HepG2 (cell line): ENCODE data around the gene VKORC1. TPM values are rescaled to one million over a fixed set of nuclear protein-coding genes. Genes with fewer than 3 reads are reported as not detected.

Experiments
- CENPX ChIP-seq: sonication (generic); formaldehyde crosslinking; IDR thresholded peaks from 2 replicates; pipeline ENCODE4 v1.9.0; 2021; ENCODE audit warnings: mild to moderate bottlenecking, missing genetic modification reagents, moderate library complexity
- FOSL2 ChIP-seq: sonication (generic); formaldehyde crosslinking; IDR thresholded peaks from 2 replicates; pipeline ENCODE4 v1.4.0; 2020; ENCODE audit warnings: missing genetic modification reagents
- KLF11 ChIP-seq: IDR thresholded peaks from 2 replicates; pipeline ENCODE4 v1.6.1; 2016; ENCODE audit warnings: missing compliant biosample characterization
- NFYC ChIP-seq: IDR thresholded peaks from 2 replicates; pipeline ENCODE4 v1.6.1; 2016; ENCODE audit warnings: missing genetic modification reagents, missing compliant biosample characterization
- SAP130 ChIP-seq: IDR thresholded peaks from 2 replicates; pipeline ENCODE4 v1.6.1; 2016; ENCODE audit warnings: low read depth
- SNRNP70 ChIP-seq: fragments of 200-400 bp; formaldehyde crosslinking; IDR thresholded peaks from 2 replicates; pipeline ENCODE4 v1.6.1; 2017; ENCODE audit warnings: mild to moderate bottlenecking, low read depth, low read length, moderate library complexity
- ZC3H13 ChIP-seq: sonication (generic); formaldehyde crosslinking; IDR thresholded peaks from 2 replicates; pipeline ENCODE4 v1.8.1; 2023; ENCODE audit warnings: mild to moderate bottlenecking, missing genetic modification reagents, moderate library complexity
- ZNF17 ChIP-seq: sonication (generic); formaldehyde crosslinking; IDR thresholded peaks from 2 replicates; pipeline ENCODE4 v1.5.0; 2020; ENCODE audit warnings: mild to moderate bottlenecking, missing genetic modification reagents
- ZNF235 ChIP-seq: sonication (generic); formaldehyde crosslinking; IDR thresholded peaks from 2 replicates; pipeline ENCODE4 v1.8.1; 2023; ENCODE audit warnings: mild to moderate bottlenecking, missing genetic modification reagents, borderline replicate concordance
- ZNF337 ChIP-seq: sonication (generic); formaldehyde crosslinking; IDR thresholded peaks from 2 replicates; pipeline ENCODE4 v1.5.1; 2020; ENCODE audit warnings: missing genetic modification reagents, low read depth, mild to moderate bottlenecking, borderline replicate concordance
- ZNF720 ChIP-seq: sonication (generic); formaldehyde crosslinking; IDR thresholded peaks from 2 replicates; pipeline ENCODE4 v1.4.0; 2020; ENCODE audit warnings: missing genetic modification reagents
- ZNF724P ChIP-seq: sonication (generic); formaldehyde crosslinking; IDR thresholded peaks from 2 replicates; pipeline ENCODE4 v1.8.0; 2022; ENCODE audit warnings: missing genetic modification reagents, borderline replicate concordance
- ZSCAN20 ChIP-seq: sonication (generic); formaldehyde crosslinking; IDR thresholded peaks from 2 replicates; pipeline ENCODE4 v1.4.0; 2020; ENCODE audit warnings: missing genetic modification reagents, mild to moderate bottlenecking, borderline replicate concordance
- polyA plus RNA-seq, 8 experiments: library from polyadenylated mRNA; depleted of rRNA in 3 of 8; stranded (reverse) in 7 of 8; unstranded in 1 of 8; fragments of >200 nt; fragmentation: Illumina TruSeq in 4 of 8; extraction: Trizol in 4 of 8; gene quantifications; 2 replicates each; pipeline versions ENCODE4 v1.2.1 to v1.2.3, GENCODE V29; 2011 to 2016; ENCODE audit warnings: low read depth in 4 of 8, missing spikeins in 1 of 8, mixed read lengths in 1 of 8; ENCODE audit not compliant: insufficient read depth in 1 of 8
- total RNA-seq, 5 experiments: library from RNA; depleted of rRNA; stranded (reverse); fragments of >200 nt; fragmentation: Illumina TruSeq; extraction: Trizol; gene quantifications; 2 replicates each; pipeline ENCODE4 v1.2.3, GENCODE V29; 2016; ENCODE audit warnings: low read depth in 1 of 5
- TF ChIP-seq, protein P1 (sequence below): sonication (generic); formaldehyde crosslinking; IDR thresholded peaks from 2 replicates; pipeline ENCODE4 v1.8.1; 2023; ENCODE audit warnings: missing genetic modification reagents, mild to moderate bottlenecking, borderline replicate concordance
- TF ChIP-seq, protein P2 (sequence below): sonication (generic); formaldehyde crosslinking; IDR thresholded peaks from 2 replicates; pipeline ENCODE4 v1.4.0; 2020; ENCODE audit warnings: missing genetic modification reagents, borderline replicate concordance
- TF ChIP-seq, protein P3 (sequence below): IDR thresholded peaks from 2 replicates; pipeline ENCODE4 v1.4.0; 2020; ENCODE audit warnings: mild to moderate bottlenecking, missing genetic modification reagents
- TF ChIP-seq, protein P4 (sequence below): IDR thresholded peaks from 2 replicates; pipeline ENCODE4 v1.6.1; 2016; ENCODE audit warnings: mild to moderate bottlenecking
- TF ChIP-seq, protein P5 (sequence below): sonication (generic); formaldehyde crosslinking; IDR thresholded peaks from 2 replicates; pipeline ENCODE4 v1.4.0; 2020; ENCODE audit warnings: missing genetic modification reagents

The VKORC1 gene
- total and polyA plus RNA-seq, 2 of the 13 experiments (the other 11 are each of a cell fraction or from before 2014, with no cell fraction given), result 141 to 615 TPM

DNA sequence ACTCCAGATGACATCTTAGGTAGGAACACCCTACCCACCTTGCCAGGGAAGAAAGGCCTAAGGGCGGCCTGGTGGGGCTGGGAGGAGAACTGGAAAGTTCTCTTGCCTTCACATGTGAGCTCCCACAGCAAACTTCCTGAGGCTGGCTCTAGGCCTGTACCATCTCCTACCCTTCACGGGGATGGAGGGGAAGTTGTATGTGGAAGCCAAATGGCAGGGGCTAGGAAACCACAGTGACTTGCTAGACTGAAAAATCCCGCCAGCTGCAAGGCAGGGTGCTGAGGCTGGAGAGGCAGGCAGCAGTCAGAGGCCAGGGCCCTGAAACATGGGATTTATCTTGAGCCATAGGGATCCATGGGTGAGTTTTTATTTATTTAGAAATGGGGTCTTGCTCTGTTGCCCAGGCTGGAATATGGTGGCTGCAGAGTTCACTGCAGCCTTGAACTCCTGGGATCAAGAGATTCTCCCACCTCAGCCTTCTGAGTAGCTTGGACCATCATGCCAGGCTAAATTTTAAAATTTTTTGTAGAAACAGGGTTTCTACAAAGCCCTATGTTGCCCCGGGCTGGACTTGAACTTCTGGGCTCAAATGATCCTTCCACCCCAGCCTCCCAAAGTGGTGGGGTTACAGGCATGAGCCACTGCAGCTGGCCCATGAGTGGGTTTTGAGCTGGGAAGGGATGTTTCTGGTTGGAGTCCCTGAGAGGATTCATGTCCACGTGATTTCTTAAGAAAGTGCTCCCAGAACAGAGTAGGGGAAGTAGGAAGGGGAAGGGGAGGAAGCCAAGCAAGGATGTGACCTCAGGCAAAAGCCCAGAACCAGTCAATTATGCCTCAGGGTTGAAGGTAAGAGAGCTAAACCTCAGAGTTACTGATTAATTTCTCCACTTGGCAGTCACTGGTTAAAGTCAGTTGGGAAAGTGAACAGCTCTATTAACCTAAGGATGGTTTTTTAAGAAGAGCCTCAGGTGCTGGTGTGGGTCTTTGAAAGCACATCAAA is 18.8 kb upstream of the VKORC1 start (continued):
- TF ChIP-seq, protein P1, sequence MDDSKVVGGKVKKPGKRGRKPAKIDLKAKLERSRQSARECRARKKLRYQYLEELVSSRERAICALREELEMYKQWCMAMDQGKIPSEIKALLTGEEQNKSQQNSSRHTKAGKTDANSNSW (CRISPR knock-in tag), result no peak
- TF ChIP-seq, protein P2, sequence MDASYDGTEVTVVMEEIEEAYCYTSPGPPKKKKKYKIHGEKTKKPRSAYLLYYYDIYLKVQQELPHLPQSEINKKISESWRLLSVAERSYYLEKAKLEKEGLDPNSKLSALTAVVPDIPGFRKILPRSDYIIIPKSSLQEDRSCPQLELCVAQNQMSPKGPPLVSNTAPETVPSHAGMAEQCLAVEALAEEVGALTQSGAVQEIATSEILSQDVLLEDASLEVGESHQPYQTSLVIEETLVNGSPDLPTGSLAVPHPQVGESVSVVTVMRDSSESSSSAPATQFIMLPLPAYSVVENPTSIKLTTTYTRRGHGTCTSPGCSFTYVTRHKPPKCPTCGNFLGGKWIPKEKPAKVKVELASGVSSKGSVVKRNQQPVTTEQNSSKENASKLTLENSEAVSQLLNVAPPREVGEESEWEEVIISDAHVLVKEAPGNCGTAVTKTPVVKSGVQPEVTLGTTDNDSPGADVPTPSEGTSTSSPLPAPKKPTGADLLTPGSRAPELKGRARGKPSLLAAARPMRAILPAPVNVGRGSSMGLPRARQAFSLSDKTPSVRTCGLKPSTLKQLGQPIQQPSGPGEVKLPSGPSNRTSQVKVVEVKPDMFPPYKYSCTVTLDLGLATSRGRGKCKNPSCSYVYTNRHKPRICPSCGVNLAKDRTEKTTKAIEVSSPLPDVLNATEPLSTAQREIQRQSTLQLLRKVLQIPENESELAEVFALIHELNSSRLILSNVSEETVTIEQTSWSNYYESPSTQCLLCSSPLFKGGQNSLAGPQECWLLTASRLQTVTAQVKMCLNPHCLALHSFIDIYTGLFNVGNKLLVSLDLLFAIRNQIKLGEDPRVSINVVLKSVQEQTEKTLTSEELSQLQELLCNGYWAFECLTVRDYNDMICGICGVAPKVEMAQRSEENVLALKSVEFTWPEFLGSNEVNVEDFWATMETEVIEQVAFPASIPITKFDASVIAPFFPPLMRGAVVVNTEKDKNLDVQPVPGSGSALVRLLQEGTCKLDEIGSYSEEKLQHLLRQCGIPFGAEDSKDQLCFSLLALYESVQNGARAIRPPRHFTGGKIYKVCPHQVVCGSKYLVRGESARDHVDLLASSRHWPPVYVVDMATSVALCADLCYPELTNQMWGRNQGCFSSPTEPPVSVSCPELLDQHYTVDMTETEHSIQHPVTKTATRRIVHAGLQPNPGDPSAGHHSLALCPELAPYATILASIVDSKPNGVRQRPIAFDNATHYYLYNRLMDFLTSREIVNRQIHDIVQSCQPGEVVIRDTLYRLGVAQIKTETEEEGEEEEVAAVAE (CRISPR knock-in tag), result peak; percentile 57; the same call in 1 of the 2 replicates
- TF ChIP-seq, protein P3, sequence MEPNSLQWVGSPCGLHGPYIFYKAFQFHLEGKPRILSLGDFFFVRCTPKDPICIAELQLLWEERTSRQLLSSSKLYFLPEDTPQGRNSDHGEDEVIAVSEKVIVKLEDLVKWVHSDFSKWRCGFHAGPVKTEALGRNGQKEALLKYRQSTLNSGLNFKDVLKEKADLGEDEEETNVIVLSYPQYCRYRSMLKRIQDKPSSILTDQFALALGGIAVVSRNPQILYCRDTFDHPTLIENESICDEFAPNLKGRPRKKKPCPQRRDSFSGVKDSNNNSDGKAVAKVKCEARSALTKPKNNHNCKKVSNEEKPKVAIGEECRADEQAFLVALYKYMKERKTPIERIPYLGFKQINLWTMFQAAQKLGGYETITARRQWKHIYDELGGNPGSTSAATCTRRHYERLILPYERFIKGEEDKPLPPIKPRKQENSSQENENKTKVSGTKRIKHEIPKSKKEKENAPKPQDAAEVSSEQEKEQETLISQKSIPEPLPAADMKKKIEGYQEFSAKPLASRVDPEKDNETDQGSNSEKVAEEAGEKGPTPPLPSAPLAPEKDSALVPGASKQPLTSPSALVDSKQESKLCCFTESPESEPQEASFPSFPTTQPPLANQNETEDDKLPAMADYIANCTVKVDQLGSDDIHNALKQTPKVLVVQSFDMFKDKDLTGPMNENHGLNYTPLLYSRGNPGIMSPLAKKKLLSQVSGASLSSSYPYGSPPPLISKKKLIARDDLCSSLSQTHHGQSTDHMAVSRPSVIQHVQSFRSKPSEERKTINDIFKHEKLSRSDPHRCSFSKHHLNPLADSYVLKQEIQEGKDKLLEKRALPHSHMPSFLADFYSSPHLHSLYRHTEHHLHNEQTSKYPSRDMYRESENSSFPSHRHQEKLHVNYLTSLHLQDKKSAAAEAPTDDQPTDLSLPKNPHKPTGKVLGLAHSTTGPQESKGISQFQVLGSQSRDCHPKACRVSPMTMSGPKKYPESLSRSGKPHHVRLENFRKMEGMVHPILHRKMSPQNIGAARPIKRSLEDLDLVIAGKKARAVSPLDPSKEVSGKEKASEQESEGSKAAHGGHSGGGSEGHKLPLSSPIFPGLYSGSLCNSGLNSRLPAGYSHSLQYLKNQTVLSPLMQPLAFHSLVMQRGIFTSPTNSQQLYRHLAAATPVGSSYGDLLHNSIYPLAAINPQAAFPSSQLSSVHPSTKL, result 0 out of 2 replicates have a peak, but pooled peaks have one; percentile 7
- no peak for TF ChIP-seq ZNF235
- TF ChIP-seq ZNF337 (CRISPR knock-in tag), result no peak
- no peak for TF ChIP-seq FOSL2
- TF ChIP-seq, protein P4, sequence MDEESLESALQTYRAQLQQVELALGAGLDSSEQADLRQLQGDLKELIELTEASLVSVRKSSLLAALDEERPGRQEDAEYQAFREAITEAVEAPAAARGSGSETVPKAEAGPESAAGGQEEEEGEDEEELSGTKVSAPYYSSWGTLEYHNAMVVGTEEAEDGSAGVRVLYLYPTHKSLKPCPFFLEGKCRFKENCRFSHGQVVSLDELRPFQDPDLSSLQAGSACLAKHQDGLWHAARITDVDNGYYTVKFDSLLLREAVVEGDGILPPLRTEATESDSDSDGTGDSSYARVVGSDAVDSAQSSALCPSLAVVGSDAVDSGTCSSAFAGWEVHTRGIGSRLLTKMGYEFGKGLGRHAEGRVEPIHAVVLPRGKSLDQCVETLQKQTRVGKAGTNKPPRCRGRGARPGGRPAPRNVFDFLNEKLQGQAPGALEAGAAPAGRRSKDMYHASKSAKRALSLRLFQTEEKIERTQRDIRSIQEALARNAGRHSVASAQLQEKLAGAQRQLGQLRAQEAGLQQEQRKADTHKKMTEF, result no peak
- no peak for TF ChIP-seq CENPX (CRISPR knock-in tag)
- 0 out of 2 replicates have a peak, but pooled peaks have one; percentile 21 for TF ChIP-seq ZNF724P (CRISPR knock-in tag)
- no peak for TF ChIP-seq ZNF17 (CRISPR knock-in tag)
- TF ChIP-seq ZNF720 (CRISPR knock-in tag), result no peak
- 0 out of 2 replicates have a peak, but pooled peaks have one; percentile 49 for TF ChIP-seq SAP130 (CRISPR knock-in tag)
- TF ChIP-seq NFYC, result no peak
- no peak for TF ChIP-seq ZC3H13
- no peak for TF ChIP-seq ZSCAN20
- TF ChIP-seq, protein P5, sequence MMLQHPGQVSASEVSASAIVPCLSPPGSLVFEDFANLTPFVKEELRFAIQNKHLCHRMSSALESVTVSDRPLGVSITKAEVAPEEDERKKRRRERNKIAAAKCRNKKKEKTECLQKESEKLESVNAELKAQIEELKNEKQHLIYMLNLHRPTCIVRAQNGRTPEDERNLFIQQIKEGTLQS (CRISPR knock-in tag), result no peak
- TF ChIP-seq KLF11 (CRISPR knock-in tag), result no peak
- TF ChIP-seq SNRNP70, result no peak
